Body of pancreas (tissue), 4 donors: ENCODE measurements around the gene CYSRT1.

Experiments used
- CTCF ChIP-seq, 7 experiments: fragments of 450-650 bp in 4 of 7; fragments of 200-600 bp in 3 of 7; sonication (generic) in 3 of 7; IDR thresholded peaks; one replicate each; pipeline ENCODE4 v1.5.1; 2016 to 2019; ENCODE audit warnings: antibody characterized with exemption in 7 of 7
- POLR2A ChIP-seq, 3 donors: fragments of 450-650 bp; IDR thresholded peaks; one replicate each; pipeline ENCODE4 v1.6.1; 2016; ENCODE audit warnings: antibody characterized with exemption in 3 of 3, mild to moderate bottlenecking in 2 of 3

- no peak for TF ChIP-seq CTCF (IDR thresholded peaks at IDR 0.05)
- no peak for TF ChIP-seq POLR2A (IDR thresholded peaks at IDR 0.05)
Observed at GRCh38 chr9:137229903-137230704, 5.1 kb downstream of the CYSRT1 start.
